ENCODE results near the gene ELOVL2.

DNA sequence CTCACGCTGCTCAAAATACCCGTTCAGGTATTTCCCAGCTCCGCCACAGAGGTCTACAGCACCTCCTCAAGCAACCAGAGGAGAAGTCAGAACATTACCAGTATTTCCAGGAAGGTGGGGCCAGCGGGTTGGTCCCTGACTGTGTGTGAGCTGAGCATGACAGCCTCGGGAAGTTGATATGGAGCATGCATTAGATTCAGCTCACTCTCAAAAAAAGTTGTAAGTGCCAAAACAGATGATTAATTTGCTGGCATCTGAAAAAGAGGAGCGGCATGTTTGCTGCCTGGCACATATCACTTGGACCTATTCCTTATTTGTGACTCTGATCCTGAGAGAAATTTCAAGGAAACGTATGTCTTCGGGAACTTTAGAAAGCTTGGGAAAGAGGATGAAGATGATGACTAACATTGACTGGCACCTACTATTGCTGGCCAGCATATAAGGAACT is 32.3 kb downstream of the ELOVL2 start:
- TF ChIP-seq, protein P1, sequence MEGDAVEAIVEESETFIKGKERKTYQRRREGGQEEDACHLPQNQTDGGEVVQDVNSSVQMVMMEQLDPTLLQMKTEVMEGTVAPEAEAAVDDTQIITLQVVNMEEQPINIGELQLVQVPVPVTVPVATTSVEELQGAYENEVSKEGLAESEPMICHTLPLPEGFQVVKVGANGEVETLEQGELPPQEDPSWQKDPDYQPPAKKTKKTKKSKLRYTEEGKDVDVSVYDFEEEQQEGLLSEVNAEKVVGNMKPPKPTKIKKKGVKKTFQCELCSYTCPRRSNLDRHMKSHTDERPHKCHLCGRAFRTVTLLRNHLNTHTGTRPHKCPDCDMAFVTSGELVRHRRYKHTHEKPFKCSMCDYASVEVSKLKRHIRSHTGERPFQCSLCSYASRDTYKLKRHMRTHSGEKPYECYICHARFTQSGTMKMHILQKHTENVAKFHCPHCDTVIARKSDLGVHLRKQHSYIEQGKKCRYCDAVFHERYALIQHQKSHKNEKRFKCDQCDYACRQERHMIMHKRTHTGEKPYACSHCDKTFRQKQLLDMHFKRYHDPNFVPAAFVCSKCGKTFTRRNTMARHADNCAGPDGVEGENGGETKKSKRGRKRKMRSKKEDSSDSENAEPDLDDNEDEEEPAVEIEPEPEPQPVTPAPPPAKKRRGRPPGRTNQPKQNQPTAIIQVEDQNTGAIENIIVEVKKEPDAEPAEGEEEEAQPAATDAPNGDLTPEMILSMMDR (IDR thresholded peaks at IDR 0.05), result peak in 3 of 7 experiments; percentile 12 to 22 (median 13)
- no peak for TF ChIP-seq POLR2A (IDR thresholded peaks at IDR 0.05)

Data from body of pancreas (tissue), 4 donors.